Calu3 (cell line): ENCODE measurements around the gene ZFP42. TPM values are rescaled to one million over a fixed set of nuclear protein-coding genes. Genes with fewer than 3 reads are reported as not detected.

ENCODE experiments used
- BruUV-seq: library from RNA; stranded (reverse); fragments of 400-500 nt; replicated peaks from 2 replicates; lab custom pipeline; 2021; lab: Mats Ljungman, UMichigan
- CTCF ChIA-PET: fragments of 300-600 bp; sonication (Branson Sonifier 250); formaldehyde crosslinking; loops from one replicate; lab custom pipeline; 2022; ENCODE audit warnings: antibody characterized with exemption; lab: Charles Lee
- DNase-seq: peaks from one replicate; pipeline ENCODE4 v3.0.0; 2022
- H3K27ac Mint-ChIP-seq: one replicate; pipeline ENCODE4 v1.8.0; 2022; ENCODE audit warnings: mixed read lengths; ENCODE audit not compliant: unreplicated experiment
- H3K27me3 Mint-ChIP-seq: one replicate; pipeline ENCODE4 v1.8.0; 2022; ENCODE audit warnings: mixed read lengths; ENCODE audit not compliant: unreplicated experiment
- H3K36me3 Mint-ChIP-seq: one replicate; pipeline ENCODE4 v1.8.0; 2022; ENCODE audit warnings: mild to moderate bottlenecking, moderate library complexity, mixed read lengths; ENCODE audit not compliant: insufficient read depth, unreplicated experiment
- H3K4me1 Mint-ChIP-seq: one replicate; pipeline ENCODE4 v1.8.0; 2022; ENCODE audit warnings: mild to moderate bottlenecking, low read depth, mixed read lengths; ENCODE audit not compliant: unreplicated experiment
- H3K4me3 Mint-ChIP-seq: one replicate; pipeline ENCODE4 v1.8.0; 2022; ENCODE audit warnings: mild to moderate bottlenecking, low read depth, moderate library complexity, mixed read lengths; ENCODE audit not compliant: unreplicated experiment
- H3K9me3 Mint-ChIP-seq: one replicate; pipeline ENCODE4 v1.8.0; 2022; ENCODE audit warnings: low read depth, mixed read lengths; ENCODE audit not compliant: unreplicated experiment
- CTCF ChIP-seq: fragments of 200-600 bp; IDR thresholded peaks from one replicate; pipeline ENCODE4 v1.8.0; 2022; ENCODE audit warnings: antibody characterized with exemption; ENCODE audit not compliant: unreplicated experiment
- intact Hi-C: fragments of 100-400 bp; cut with micrococcal nuclease; formaldehyde crosslinking; loops from one replicate; pipeline ENCODE4 v1.10.0; 2022; ENCODE audit not compliant: unreplicated experiment
- total RNA-seq: library from RNA; stranded (reverse); gene quantifications from 2 replicates; pipeline ENCODE4 v1.2.3, GENCODE V29; 2022

Gene ZFP42
- total RNA-seq, 1 experiment from 2014 or later, result not detected

GRCh38 chr4:188012426-188012945, 16.9 kb downstream of the ZFP42 start:
- no peaks in the 10 kb centered on the region for H3K36me3 Mint-ChIP-seq
- no peak for DNase-seq
- H3K9me3 Mint-ChIP-seq, result peaks cover 2% of the 10 kb centered on the region
- CTCF ChIA-PET, result no interaction called here
- H3K27me3 Mint-ChIP-seq, result no peaks in the 10 kb centered on the region
- TF ChIP-seq CTCF, result no peak
- intact Hi-C loops, result no loop called here
- BruUV-seq, result no TSS peak
- peaks cover 17% of the 10 kb centered on the region for H3K4me1 Mint-ChIP-seq
- H3K4me3 Mint-ChIP-seq, result no peak overlapping the region
- no peak overlapping the region for H3K27ac Mint-ChIP-seq

- Mint-ChIP-seq H3K27me3 (no peaks in the 10 kb centered on the region), H3K27ac (no peak overlapping the region), H3K4me3 (no peak overlapping the region), H3K36me3 (no peaks in the 10 kb centered on the region), H3K4me1 (peaks cover 17% of the 10 kb centered on the region), H3K9me3 (no peaks in the 10 kb centered on the region)
- no peak for DNase-seq
- CTCF ChIA-PET, result no interaction called here
- BruUV-seq, result no TSS peak
- intact Hi-C loops, result no loop called here
- no peak for TF ChIP-seq CTCF
These were observed 19.7 kb downstream of the ZFP42 start for GRCh38 chr4:188015025-188015940.

- intact Hi-C loops, result no loop called here
- Mint-ChIP-seq H3K27ac (no peak overlapping the region), H3K4me1 (peaks cover 20% of the 10 kb centered on the region), H3K36me3 (no peaks in the 10 kb centered on the region), H3K4me3 (no peak overlapping the region), H3K27me3 (no peaks in the 10 kb centered on the region), H3K9me3 (no peaks in the 10 kb centered on the region)
- no peak for TF ChIP-seq CTCF
- CTCF ChIA-PET, result interaction anchor here (0.7 kb wide), 1 partner anchor 319 kb away, joined by 4 read pairs; no protein-coding TSS in a partner anchor
- no peak for DNase-seq
- BruUV-seq, result no TSS peak
These were observed 21.2 kb downstream of the ZFP42 start for GRCh38 chr4:188016754-188017153.

- no peak for DNase-seq
- BruUV-seq, result no TSS peak
- peaks cover 27% of the 10 kb centered on the region for H3K4me1 Mint-ChIP-seq
- no peaks in the 10 kb centered on the region for H3K36me3 Mint-ChIP-seq
- no peak overlapping the region for H3K27ac Mint-ChIP-seq
- intact Hi-C loops, result no loop called here
- H3K27me3 Mint-ChIP-seq, result no peaks in the 10 kb centered on the region
- no peak for TF ChIP-seq CTCF
- CTCF ChIA-PET, result no interaction called here
- no peaks in the 10 kb centered on the region for H3K9me3 Mint-ChIP-seq
- no peak overlapping the region for H3K4me3 Mint-ChIP-seq
These were observed 22.7 kb downstream of the ZFP42 start for GRCh38 chr4:188018262-188018661.
